Medulla oblongata (tissue), 1 donor: ENCODE measurements around the gene TFAP2D.

ENCODE experiments used
- DNase-seq: peaks from one replicate; pipeline ENCODE4 v3.0.0-alpha.2; 2015; ENCODE audit errors: extremely low spot score

Gene TFAP2D

DNA sequence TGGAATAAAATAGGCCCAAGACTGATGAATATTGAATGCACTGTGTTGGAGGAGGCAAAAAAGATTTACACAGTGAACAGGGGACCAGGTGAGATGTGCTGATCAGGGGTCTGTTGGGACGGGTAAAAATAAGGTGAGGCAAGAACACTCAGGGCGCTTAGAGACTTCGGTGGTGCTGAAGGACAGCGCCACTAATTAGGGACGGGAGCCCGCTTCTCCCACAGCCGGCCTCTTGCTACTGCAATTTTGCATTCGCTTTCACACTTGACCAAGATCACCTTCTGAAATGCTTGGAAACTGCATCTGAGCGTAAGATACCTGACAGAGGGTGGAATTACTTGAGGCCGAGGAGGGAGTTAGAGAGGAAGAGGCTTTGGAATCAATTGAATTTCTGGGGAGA, 7.3 kb downstream of the TFAP2D start:
- no peak for DNase-seq

GRCh38 chr6:50721978-50722377, 8.7 kb downstream of the TFAP2D start:
- DNase-seq: no peak

- no peak for DNase-seq
Observed at GRCh38 chr6:50722829-50723554, 9.7 kb downstream of the TFAP2D start.

DNA sequence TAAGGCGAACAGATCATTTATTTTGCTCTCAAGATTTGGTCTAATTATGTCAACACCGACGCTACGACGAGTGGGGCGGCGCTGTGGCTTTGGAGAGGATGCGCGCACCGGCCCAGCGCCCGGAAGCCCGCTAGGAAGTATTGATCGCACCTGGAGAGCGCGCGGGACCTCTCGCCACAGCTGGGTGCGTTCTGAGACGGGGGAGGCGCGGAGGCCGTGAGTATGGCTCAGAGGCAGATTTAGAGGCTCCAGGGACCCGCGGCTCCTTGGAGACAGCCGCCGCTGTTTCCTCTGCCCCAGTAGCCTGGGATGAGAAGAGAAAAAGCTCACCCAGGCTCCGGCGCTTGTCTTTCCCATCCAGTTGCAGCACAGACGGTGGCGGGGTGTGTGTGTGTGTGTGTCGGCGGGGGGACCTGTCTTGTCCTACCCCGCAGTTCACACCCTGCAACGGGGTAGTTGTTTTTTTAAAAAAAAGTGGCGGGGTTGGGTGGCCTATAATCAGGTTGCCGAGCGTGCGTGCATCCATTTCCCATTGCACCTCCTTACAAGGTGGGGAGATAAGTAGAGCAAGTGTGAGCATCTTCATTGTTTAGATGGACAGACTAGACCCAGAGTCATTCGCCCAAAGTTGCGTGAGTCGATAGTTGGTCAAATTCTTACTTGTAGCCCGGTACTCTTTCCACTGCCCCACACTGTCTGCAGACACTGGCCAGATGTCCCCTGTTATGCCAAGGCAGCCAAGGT, 11.2 kb downstream of the TFAP2D start:
- DNase-seq: no peak

DNA sequence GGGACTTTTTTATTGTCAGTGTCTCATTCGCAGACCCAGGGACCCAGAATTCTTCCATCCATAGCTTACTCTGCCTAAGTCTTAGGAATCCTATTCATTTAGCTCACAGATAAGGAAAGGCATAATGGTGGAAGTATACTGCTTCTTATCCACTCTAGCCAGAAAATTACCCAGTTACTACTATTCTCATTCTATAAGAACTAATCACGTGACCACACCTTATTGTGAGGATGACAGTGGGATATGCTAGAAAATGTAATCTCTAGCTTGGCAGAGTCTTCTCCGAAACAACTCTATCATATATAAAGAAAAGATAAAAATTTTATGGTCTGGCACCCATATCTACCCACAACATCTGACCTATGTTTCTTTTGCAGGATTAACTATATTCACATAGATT, 21.2 kb downstream of the TFAP2D start:
- DNase-seq: no peak

DNA sequence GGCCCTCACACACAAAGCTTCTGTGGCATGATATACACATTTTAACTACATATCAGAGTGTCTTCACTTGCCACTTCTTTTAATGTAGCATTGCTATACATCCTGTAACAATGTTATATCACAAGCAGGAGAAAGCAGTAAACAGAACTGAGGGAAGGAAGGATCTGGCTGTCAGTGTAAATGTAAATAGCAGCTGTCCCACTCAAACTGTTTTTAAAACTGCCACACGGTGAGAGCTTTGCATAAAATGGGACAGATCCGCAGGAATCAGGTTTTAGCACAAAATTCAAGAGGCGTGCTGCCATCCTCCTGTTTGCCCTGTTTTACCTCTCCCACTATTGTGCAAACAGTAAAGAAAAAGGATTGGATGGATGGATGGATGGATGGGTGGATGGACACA, 28.8 kb downstream of the TFAP2D start:
- no peak for DNase-seq

DNA sequence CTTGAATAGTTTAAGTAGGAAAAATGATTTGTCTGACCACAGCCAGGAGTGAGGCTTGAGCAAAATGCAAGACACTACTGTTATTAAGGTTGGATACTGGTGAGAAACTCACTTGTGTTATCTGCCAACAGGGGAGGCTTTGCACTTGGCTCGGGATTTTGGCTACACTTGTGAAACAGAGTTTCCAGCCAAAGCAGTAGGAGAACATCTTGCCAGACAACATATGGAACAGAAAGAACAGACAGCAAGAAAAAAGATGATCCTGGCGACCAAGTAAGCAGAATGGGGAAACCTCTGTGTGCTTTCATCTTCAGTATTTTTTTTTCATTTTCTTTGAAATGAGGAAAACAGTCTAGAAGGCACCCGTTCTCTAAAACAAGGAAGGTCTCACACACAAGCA, 31.6 kb downstream of the TFAP2D start:
- DNase-seq: no peak

DNA sequence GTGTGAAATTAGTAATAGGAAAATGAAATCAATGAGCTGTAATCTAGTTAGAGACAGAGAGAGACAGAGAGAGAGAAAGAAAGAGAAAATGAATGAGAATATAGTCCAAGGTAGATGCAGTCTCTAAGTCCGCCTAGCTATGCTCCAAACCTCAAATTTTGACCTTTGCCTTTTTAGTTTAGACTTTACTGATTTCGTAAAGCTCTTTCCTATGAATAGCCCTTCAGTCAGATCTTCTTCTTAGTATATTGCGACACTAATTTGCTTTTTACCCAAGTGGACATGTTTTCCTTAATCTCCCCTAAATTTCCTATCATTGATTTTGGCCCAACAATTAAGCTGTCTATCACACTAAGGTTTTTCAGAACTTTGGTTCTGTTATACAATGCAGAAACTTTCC, 49.5 kb downstream of the TFAP2D start:
- DNase-seq: no peak

DNA sequence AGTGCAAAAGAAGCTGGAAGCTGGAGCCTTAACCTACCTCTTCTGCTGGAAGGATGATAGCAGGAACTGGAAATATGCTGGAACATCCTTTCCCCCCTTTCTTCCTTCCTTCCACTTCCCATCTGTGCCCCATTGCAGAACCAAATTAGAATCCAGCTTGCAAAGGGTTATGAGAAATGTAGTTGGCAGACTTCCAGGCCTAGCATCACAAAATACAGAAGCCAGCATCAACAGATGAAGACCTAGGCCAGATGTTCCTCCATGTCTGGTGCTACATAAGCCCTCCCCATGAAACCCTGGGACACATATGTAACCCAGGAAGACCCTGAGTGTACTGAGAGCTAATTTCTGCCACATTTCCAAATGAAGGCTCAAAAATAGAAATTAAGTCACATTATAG, 65.4 kb downstream of the TFAP2D start:
- no peak for DNase-seq

- no peak for DNase-seq
Observed at GRCh38 chr6:50780382-50780781, 67.1 kb downstream of the TFAP2D start.

- DNase-seq: no peak
Observed at GRCh38 chr6:50785921-50786320, 72.6 kb downstream of the TFAP2D start.

- peak; percentile 67 for DNase-seq
Observed at GRCh38 chr6:50791900-50792508, 78.7 kb downstream of the TFAP2D start.

GRCh38 chr6:50792771-50793170, 79.4 kb downstream of the TFAP2D start:
- DNase-seq: no peak

DNA sequence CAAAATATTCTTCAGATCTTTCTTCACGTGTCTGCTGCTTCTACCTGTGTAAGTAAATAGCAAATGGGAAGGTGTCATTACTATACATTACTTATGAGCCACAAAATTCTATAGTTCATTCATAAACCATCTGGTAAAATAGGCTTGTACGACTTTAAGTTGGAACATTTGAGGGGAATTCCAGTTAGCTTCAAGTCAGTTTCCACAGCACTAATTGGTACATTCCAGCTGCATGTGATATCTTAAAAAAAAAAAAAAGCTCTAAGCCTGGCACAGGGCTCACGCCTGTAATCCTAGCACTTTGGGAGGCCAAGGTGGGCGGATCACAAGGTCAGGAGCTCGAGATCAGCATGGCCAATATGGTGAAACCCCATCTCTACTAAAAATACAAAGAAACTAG, 82.2 kb downstream of the TFAP2D start:
- no peak for DNase-seq

GRCh38 chr6:50804283-50804682, 91.0 kb downstream of the TFAP2D start:
- no peak for DNase-seq

DNA sequence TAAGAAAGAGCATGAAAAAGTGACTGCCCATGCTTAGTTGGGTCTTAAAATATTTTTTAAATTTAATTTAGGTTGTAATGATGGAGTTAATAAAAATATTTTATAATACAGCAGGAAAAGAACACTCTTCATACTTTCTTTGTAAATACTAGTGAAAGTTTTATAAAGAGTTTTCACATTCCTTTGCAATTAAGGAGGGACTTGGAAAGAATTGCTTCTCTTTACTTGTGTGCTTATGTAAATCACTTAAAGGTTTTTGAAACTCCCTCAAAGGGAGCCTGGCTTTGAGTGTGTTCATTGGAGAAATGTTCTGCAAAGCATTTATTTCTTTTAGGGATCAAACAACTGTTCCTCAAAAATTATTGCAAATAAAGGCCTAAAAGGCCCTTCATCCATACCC, 93.7 kb downstream of the TFAP2D start:
- no peak for DNase-seq

DNA sequence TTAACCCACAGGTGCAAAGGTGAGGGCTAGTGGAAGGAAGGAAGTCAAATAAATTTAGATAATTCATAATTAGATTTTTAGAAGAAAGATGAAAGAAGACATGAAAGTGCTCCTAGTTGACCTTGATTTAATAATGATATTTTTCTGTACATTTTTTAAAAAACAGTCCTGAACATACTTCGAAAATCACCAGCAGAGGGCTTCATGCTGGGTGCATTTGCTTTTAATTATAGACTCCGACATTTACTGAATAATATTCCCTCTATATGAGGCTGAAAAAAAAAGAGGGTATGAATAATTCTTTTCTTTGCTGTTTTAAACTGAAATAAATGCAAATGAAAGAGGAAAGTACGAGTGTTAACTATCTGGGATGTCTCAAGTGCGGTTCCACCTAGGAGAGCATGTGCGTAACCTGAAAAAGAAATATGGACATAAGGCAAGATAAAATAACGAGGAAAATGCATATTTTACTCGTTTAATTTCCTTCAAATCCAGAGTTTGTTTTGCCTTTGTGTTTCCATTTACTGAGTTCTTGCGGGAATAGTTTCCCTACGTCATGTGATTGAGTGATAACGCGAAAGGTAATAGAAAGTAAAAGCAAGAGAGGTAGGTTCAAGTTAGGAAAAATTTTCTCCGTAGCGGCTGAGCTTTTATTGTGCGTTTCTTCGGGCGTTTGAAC, 102.2 kb downstream of the TFAP2D start:
- no peak for DNase-seq

DNA sequence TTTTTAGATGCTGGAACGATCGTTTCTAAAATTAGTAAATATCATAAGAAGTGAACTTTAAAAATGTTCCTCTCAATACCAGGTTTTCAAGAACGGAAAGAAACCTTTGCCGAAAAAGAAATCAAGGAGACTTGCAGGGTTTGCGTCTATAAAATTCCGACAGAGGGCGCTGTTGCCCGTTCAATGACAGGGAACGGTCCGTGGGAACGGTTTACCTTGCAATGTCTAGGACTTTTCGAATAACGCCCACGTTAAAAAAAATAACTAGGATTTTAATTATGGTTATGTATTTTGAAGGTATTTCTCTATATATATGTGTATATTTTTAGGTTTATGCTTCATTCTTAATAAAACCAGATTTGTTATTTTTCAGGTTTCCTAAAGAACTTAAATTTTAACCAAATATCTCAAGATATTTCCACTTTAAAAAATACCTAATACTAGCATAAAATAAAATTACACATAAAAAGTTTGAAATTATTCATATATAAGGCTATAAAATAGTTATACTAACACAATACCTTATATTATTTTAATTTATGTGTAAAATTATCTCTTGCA, 102.9 kb downstream of the TFAP2D start:
- peak; percentile 91 for DNase-seq

GRCh38 chr6:50816947-50817645, 103.8 kb downstream of the TFAP2D start:
- DNase-seq: no peak

- no peak for DNase-seq
Observed at GRCh38 chr6:50817646-50817950, 104.3 kb downstream of the TFAP2D start.

DNA sequence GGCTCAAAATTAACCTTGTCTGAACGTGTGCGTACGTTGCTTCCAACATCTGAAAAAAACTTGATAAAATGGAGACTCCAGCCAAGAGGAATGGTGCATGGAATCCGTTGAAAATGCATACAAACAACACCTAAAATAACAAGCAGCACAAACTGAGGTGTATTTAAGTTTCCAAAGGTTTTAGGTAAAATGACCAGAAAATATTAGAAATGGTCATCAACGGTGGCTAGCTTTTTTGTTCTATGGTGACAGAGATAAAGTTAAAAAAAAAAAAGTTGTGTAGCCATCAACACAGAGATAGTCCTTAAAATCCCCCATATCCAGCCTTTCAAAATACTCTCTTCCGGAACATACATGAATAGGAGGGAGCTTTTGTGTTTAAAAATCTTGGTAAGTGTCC, 104.7 kb downstream of the TFAP2D start:
- DNase-seq: no peak

GRCh38 chr6:50818673-50819072, 105.3 kb downstream of the TFAP2D start, which contains the start of gene TFAP2B:
TSS of gene TFAP2B (plus strand) at chr6:50818871. CDS start at chr6:50818892, 21 bp downstream.
- DNase-seq: no peak
